Spleen (tissue), 11 donors: ENCODE results near the gene HSD17B12. TPM values are rescaled to one million over a fixed set of nuclear protein-coding genes. Genes with fewer than 3 reads are reported as not detected.
A peak's percentile ranks its signal among the peaks of the same experiment; 100 is the strongest.

Experiments
- DNase-seq: peaks from one replicate; pipeline ENCODE4 v3.0.0-alpha.2; 2020
- H3K27ac ChIP-seq, 8 donors: fragments of 200-600 bp; sonication (generic) in 7 of 8; 1 replicate in 4 of 8; 2 replicates in 4 of 8; pipeline versions ENCODE4 v1.5.0 to v1.8.0; 2016 to 2021; ENCODE audit warnings: inconsistent platforms in 4 of 8, mild to moderate bottlenecking in 4 of 8, moderate library complexity in 1 of 8
- H3K27me3 ChIP-seq, 7 donors: fragments of 200-600 bp; sonication (generic) in 6 of 7; replicated peaks in 1 of 7; 1 replicate in 4 of 7; 2 replicates in 3 of 7; pipeline versions ENCODE4 v1.5.0 to v1.8.0; 2016 to 2021; ENCODE audit warnings: inconsistent platforms in 3 of 7, mild to moderate bottlenecking in 1 of 7
- H3K36me3 ChIP-seq, 6 donors: fragments of 200-600 bp; sonication (generic) in 5 of 6; 1 replicate in 4 of 6; 2 replicates in 2 of 6; pipeline versions ENCODE4 v1.5.0 to v1.8.0; 2016 to 2021; ENCODE audit warnings: inconsistent platforms in 2 of 6
- H3K4me1 ChIP-seq, 6 donors: fragments of 200-600 bp; sonication (generic) in 5 of 6; 1 replicate in 3 of 6; 2 replicates in 3 of 6; pipeline versions ENCODE4 v1.5.0 to v1.8.0; 2016 to 2021; ENCODE audit warnings: inconsistent platforms in 3 of 6
- H3K4me3 ChIP-seq, 8 donors: fragments of 200-600 bp; sonication (generic) in 7 of 8; 1 replicate in 4 of 8; 2 replicates in 4 of 8; pipeline versions ENCODE4 v1.5.0 to v1.8.0; 2016 to 2021; ENCODE audit warnings: inconsistent platforms in 4 of 8, mild to moderate bottlenecking in 4 of 8, moderate library complexity in 2 of 8
- H3K9me3 ChIP-seq, 8 donors: fragments of 200-600 bp; sonication (generic) in 7 of 8; 1 replicate in 4 of 8; 2 replicates in 4 of 8; pipeline versions ENCODE4 v1.5.0 to v1.8.0; 2016 to 2021; ENCODE audit warnings: inconsistent platforms in 4 of 8
- CTCF ChIP-seq, 11 experiments: fragments of 200-600 bp in 7 of 11; fragments of 450-650 bp in 4 of 11; sonication (generic) in 4 of 11; IDR thresholded peaks in 8 of 11; conservative IDR thresholded peaks in 3 of 11; 1 replicate in 7 of 11; 2 replicates in 4 of 11; pipeline versions ENCODE4 v1.4.0 to v1.8.0; 2016 to 2021; ENCODE audit warnings: antibody characterized with exemption in 11 of 11, inconsistent platforms in 4 of 11, mild to moderate bottlenecking in 1 of 11
- POLR2A ChIP-seq, 3 donors: fragments of 450-650 bp; IDR thresholded peaks; one replicate each; pipeline ENCODE4 v1.5.1; 2017; ENCODE audit warnings: antibody characterized with exemption in 3 of 3, mild to moderate bottlenecking in 1 of 3
- POLR2AphosphoS5 ChIP-seq, 3 donors: sonication (generic); formaldehyde crosslinking; IDR thresholded peaks; one replicate each; pipeline ENCODE4 v1.5.1; 2017; ENCODE audit warnings: antibody characterized with exemption in 3 of 3
- WGBS, 5 donors: extraction: QIAGEN DNeasy Blood & Tissue Kit in 3 of 5; methylation state at CpG; one replicate each; pipeline versions ENCODE4 v1.1.5 to v1.1.7; 2013 to 2018; 5-methylcytosine and 5-hydroxymethylcytosine counted together
- intact Hi-C: fragments of 100-400 bp; cut with DNase I; formaldehyde crosslinking; loops from one replicate; pipeline ENCODE4 v1.15.0; 2023; ENCODE audit warnings: low total_unique reads
- polyA plus RNA-seq, 3 donors: library from polyadenylated mRNA; stranded (reverse); fragments of 200-250 nt; gene quantifications; one replicate each; pipeline ENCODE4 v1.2.1, GENCODE V29; 2013
- total RNA-seq, 7 donors: library from RNA; depleted of rRNA in 3 of 7; stranded (reverse); fragments of >200 nt in 3 of 7; fragmentation: NEBNext Ultra II Directional in 4 of 7; extraction: Animal tissue kit (Norgen Biotek cat#: 25700) in 4 of 7; gene quantifications; one replicate each; pipeline versions ENCODE4 v1.1.0 to v1.2.1, GENCODE V29; 2016 to 2021
- donor health status: healthy with polysubstance abuse.
- donor health status: DM: no; HTN: no; CAD: no; lungs with moderate emphysema.
- donor health status: DM: no; HTN: no; CAD: no.
- donor health status: Bipolar disorder and iron deficiency.
- donor health status: healthy.
- donor health status: DM: no; HTN: no; CAD: no.
- donor health status: DM: yes; HTN: yes; CAD: no.

HSD17B12 gene
- total and polyA plus RNA-seq, 10 donors, result 17.5 to 80.0 (median 56.3) TPM

DNA sequence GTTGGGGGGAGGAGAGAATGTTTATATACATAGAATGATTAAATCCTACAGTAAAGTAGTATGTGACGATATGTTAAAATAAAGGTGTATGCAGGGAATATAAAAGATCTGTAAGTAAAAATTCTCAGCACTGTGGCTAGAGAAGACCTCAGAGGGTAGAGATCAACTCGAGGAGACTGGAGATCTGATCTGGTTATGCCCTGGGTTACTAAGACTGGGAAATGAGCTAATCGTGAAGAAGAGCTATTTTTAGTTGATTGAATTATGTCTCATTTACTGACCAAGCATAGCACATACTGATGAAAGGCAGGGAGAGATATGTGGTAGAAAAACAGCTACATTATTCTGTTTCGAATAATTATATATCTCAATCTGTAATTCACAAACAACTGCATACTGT, 157.3 kb downstream of the HSD17B12 start:
- H3K4me1 ChIP-seq, result peaks cover 0 to 8% (median 2%) of the 10 kb centered on the region in 6 donors
- no peak for DNase-seq
- no peak for TF ChIP-seq POLR2AphosphoS5 (IDR thresholded peaks at IDR 0.05)
- TF ChIP-seq POLR2A (IDR thresholded peaks at IDR 0.05), result no peak
- TF ChIP-seq CTCF (IDR thresholded peaks at IDR 0.05 in 8 of 11, conservative IDR thresholded peaks at IDR 0.05 in 3 of 11), result no peak
- H3K36me3 ChIP-seq, result peaks cover 0 to 55% (median 14%) of the 10 kb centered on the region in 6 donors
- intact Hi-C loops, result no loop called here
- WGBS, 5 donors, result 65 to 77% (median 73%) methylated on average over 4 of the region's 4 CpGs
- H3K27me3 ChIP-seq, result no peaks in the 10 kb centered on the region
- H3K27ac ChIP-seq, result no peak overlapping the region
- no peaks in the 10 kb centered on the region for H3K9me3 ChIP-seq
- H3K4me3 ChIP-seq, result no peak overlapping the region

GRCh38 chr11:43842021-43842420, 161.5 kb downstream of the HSD17B12 start:
- Histone ChIP-seq H3K27me3 (no peaks in the 10 kb centered on the region), H3K4me1 (no peaks in the 10 kb centered on the region), H3K9me3 (no peaks in the 10 kb centered on the region), H3K4me3 (no peak overlapping the region), H3K36me3 (peaks cover 0 to 74% (median 16%) of the 10 kb centered on the region in 6 donors), H3K27ac (no peak overlapping the region)
- 66 to 83% (median 68%) methylated on average over 1 of the region's 1 CpG for WGBS, 5 donors
- TF ChIP-seq POLR2A (IDR thresholded peaks at IDR 0.05) (no peak), CTCF (IDR thresholded peaks at IDR 0.05 in 8 of 11, conservative IDR thresholded peaks at IDR 0.05 in 3 of 11) (no peak), POLR2AphosphoS5 (IDR thresholded peaks at IDR 0.05) (no peak)
- DNase-seq, result no peak
- intact Hi-C loops, result no loop called here

DNA sequence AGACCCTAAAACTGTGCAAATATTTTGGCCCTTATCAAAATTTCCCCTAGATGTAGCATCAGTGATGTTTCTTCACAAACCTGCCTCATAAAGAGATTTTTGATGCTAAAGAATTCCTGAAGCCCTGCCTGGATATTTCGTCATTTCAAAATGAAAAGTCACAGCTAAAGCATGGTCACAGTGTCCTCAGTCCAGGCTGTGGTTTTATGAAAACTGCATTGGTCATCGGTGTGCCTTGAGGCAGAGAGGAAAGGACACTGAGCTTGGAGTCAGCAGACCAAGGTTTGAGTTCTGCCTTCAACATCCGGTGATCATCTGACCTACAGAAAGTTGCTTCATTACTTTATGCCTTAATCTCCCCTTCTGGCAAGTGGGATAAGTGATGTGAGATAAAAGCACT, 165.3 kb downstream of the HSD17B12 start:
- DNase-seq, result no peak
- H3K4me1 ChIP-seq, result no peaks in the 10 kb centered on the region
- peaks cover 0 to 61% (median 4%) of the 10 kb centered on the region in 6 donors for H3K36me3 ChIP-seq
- intact Hi-C loops, result no loop called here
- WGBS, 5 donors, result 87 to 98% (median 95%) methylated on average over 3 of the region's 3 CpGs
- H3K27ac ChIP-seq, result no peak overlapping the region
- H3K27me3 ChIP-seq, result no peaks in the 10 kb centered on the region
- TF ChIP-seq CTCF (IDR thresholded peaks at IDR 0.05 in 8 of 11, conservative IDR thresholded peaks at IDR 0.05 in 3 of 11), result no peak
- TF ChIP-seq POLR2A (IDR thresholded peaks at IDR 0.05), result no peak
- no peak for TF ChIP-seq POLR2AphosphoS5 (IDR thresholded peaks at IDR 0.05)
- H3K9me3 ChIP-seq, result no peaks in the 10 kb centered on the region
- H3K4me3 ChIP-seq, result no peak overlapping the region

GRCh38 chr11:43852057-43852636, 171.6 kb downstream of the HSD17B12 start:
- Histone ChIP-seq H3K27ac (no peak overlapping the region), H3K4me1 (no peaks in the 10 kb centered on the region), H3K9me3 (no peaks in the 10 kb centered on the region), H3K27me3 (no peaks in the 10 kb centered on the region), H3K36me3 (peaks cover 0 to 59% (median 15%) of the 10 kb centered on the region in 6 donors), H3K4me3 (no peak overlapping the region)
- WGBS, 5 donors, result 29 to 38% (median 32%) methylated on average over 4 of the region's 4 CpGs
- TF ChIP-seq CTCF (IDR thresholded peaks at IDR 0.05 in 8 of 11, conservative IDR thresholded peaks at IDR 0.05 in 3 of 11) (peak; percentile 45 to 77 (median 69)), POLR2A (IDR thresholded peaks at IDR 0.05) (no peak), POLR2AphosphoS5 (IDR thresholded peaks at IDR 0.05) (no peak)
- no peak for DNase-seq
- intact Hi-C loops, result loop anchor here (10.0 kb wide), 1 partner anchor 287 kb away; no protein-coding TSS in a partner anchor
